ENCODE results near the gene SPOCK1.

Gene SPOCK1

GRCh38 chr5:137014731-137015130, 484.4 kb downstream of the SPOCK1 start:
- Histone ChIP-seq H3K4me1 (ENCODE audit: control insufficient read depth, insufficient read depth, low read length) (no peaks in the 10 kb centered on the region), H3K27me3 (ENCODE audit: control insufficient read depth, insufficient read depth, low read length) (no peaks in the 10 kb centered on the region), H3K9me3 (replicated peaks; ENCODE audit: low read length) (no peaks in the 10 kb centered on the region), H3K4me3 (ENCODE audit: low read length) (no peak overlapping the region), H3K36me3 (ENCODE audit: insufficient read depth, low read length) (no peaks in the 10 kb centered on the region), H3K9ac (ENCODE audit: low read depth, low read length) (no peak overlapping the region), H3K4me2 (ENCODE audit: low read length) (no peak overlapping the region)

GRCh38 chr5:137010226-137010625, 488.9 kb downstream of the SPOCK1 start:
- no peak overlapping the region for H3K4me3 ChIP-seq (ENCODE audit: low read length)
- no peaks in the 10 kb centered on the region for H3K27me3 ChIP-seq (ENCODE audit: control insufficient read depth, insufficient read depth, low read length)
- H3K4me2 ChIP-seq (ENCODE audit: low read length): no peak overlapping the region
- H3K9me3 ChIP-seq (replicated peaks; ENCODE audit: low read length): no peaks in the 10 kb centered on the region
- H3K4me1 ChIP-seq (ENCODE audit: control insufficient read depth, insufficient read depth, low read length): no peaks in the 10 kb centered on the region
- no peaks in the 10 kb centered on the region for H3K36me3 ChIP-seq (ENCODE audit: insufficient read depth, low read length)
- no peak overlapping the region for H3K9ac ChIP-seq (ENCODE audit: low read depth, low read length)

- Histone ChIP-seq H3K36me3 (ENCODE audit: insufficient read depth, low read length) (peaks cover 7% of the 10 kb centered on the region), H3K9ac (ENCODE audit: low read depth, low read length) (no peak overlapping the region), H3K4me1 (ENCODE audit: control insufficient read depth, insufficient read depth, low read length) (no peaks in the 10 kb centered on the region), H3K27me3 (ENCODE audit: control insufficient read depth, insufficient read depth, low read length) (no peaks in the 10 kb centered on the region), H3K4me3 (ENCODE audit: low read length) (no peak overlapping the region), H3K4me2 (ENCODE audit: low read length) (no peak overlapping the region), H3K9me3 (replicated peaks; ENCODE audit: low read length) (no peaks in the 10 kb centered on the region)
Measured at GRCh38 chr5:137004279-137004678, 494.8 kb downstream of the SPOCK1 start.

DNA sequence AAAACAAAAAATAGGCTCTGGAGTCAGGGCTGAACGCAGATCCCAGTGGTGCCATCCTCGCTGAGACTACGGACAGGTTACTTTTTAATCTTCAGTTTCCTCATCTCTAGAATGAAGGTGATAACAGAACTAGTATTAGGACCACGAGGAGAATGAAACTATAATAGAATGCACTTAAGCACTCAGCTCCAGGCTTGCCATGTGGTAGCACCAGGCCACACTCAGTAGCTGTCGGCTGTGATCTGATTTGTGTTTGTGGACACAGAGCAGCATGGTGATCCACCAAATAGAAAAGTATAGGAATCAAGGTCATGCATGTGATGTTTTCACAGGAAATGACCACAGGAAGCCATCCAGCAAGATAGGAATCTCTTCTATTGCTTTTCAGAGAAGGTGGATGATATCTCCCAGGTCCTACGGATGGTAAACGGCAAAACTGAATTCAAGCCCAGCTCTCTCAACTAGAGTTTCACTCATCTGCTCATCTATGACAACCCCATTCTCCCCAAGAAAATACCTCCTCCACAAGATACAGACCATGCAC, 498.0 kb downstream of the SPOCK1 start:
- H3K4me3 ChIP-seq (ENCODE audit: low read length): no peak overlapping the region
- no peaks in the 10 kb centered on the region for H3K4me1 ChIP-seq (ENCODE audit: control insufficient read depth, insufficient read depth, low read length)
- H3K27me3 ChIP-seq (ENCODE audit: control insufficient read depth, insufficient read depth, low read length): no peaks in the 10 kb centered on the region
- H3K9me3 ChIP-seq (replicated peaks; ENCODE audit: low read length): no peaks in the 10 kb centered on the region
- H3K36me3 ChIP-seq (ENCODE audit: insufficient read depth, low read length): peaks cover 7% of the 10 kb centered on the region
- H3K4me2 ChIP-seq (ENCODE audit: low read length): no peak overlapping the region
- H3K9ac ChIP-seq (ENCODE audit: low read depth, low read length): no peak overlapping the region

- peaks cover 7% of the 10 kb centered on the region for H3K36me3 ChIP-seq (ENCODE audit: insufficient read depth, low read length)
- no peaks in the 10 kb centered on the region for H3K9me3 ChIP-seq (replicated peaks; ENCODE audit: low read length)
- no peak overlapping the region for H3K4me2 ChIP-seq (ENCODE audit: low read length)
- no peaks in the 10 kb centered on the region for H3K27me3 ChIP-seq (ENCODE audit: control insufficient read depth, insufficient read depth, low read length)
- no peak overlapping the region for H3K4me3 ChIP-seq (ENCODE audit: low read length)
- no peak overlapping the region for H3K9ac ChIP-seq (ENCODE audit: low read depth, low read length)
- no peaks in the 10 kb centered on the region for H3K4me1 ChIP-seq (ENCODE audit: control insufficient read depth, insufficient read depth, low read length)
Measured at GRCh38 chr5:136999787-137000186, 499.3 kb downstream of the SPOCK1 start.

DNA sequence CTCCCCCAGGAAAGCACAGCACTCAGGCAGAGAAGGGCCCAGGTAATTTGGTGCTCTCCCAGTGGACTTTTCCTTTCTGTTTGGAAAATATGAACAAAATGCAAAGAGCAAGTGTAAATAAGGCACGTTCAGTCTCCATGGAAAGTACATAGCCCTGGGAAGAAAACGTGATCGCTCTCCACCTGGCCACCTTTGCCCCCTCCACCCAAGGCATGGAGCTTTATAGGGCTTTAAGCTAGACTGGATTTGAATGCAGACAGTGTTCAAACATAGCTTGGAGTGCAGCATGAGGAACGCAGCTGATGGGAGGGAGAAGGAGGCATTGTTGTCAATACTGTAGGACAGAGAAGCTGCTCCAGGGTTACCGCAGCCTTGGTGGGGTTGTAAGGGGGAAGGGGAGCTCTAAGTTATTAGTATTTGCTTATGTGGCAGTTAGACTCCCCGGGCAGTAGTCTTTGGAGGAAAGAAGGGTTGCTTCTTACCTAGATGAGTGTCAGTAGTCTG, 500.2 kb downstream of the SPOCK1 start:
- Histone ChIP-seq H3K27me3 (ENCODE audit: control insufficient read depth, insufficient read depth, low read length) (no peaks in the 10 kb centered on the region), H3K9ac (ENCODE audit: low read depth, low read length) (no peak overlapping the region), H3K4me1 (ENCODE audit: control insufficient read depth, insufficient read depth, low read length) (no peaks in the 10 kb centered on the region), H3K4me2 (ENCODE audit: low read length) (no peak overlapping the region), H3K36me3 (ENCODE audit: insufficient read depth, low read length) (peaks cover 7% of the 10 kb centered on the region), H3K4me3 (ENCODE audit: low read length) (no peak overlapping the region), H3K9me3 (replicated peaks; ENCODE audit: low read length) (no peaks in the 10 kb centered on the region)

DNA sequence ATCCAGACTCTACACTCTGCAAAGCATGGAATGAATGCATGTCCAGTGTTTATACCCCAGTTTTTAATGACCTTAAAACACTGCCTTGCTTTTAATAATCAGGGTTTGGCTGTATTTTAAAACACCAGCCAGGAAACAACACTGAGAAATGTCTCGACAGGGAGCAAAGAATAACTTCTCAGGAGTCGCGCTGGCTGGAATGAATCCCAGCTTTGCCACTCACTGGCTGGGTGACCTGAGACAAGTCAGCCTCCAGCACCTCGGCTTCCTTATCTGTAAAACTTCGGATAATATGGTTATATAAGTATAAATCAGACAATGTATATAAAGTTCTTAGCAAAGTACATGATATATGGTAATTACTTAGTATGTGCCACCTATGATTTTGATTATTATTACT, 505.0 kb downstream of the SPOCK1 start:
- H3K36me3 ChIP-seq (ENCODE audit: insufficient read depth, low read length): no peaks in the 10 kb centered on the region
- no peaks in the 10 kb centered on the region for H3K4me1 ChIP-seq (ENCODE audit: control insufficient read depth, insufficient read depth, low read length)
- no peaks in the 10 kb centered on the region for H3K27me3 ChIP-seq (ENCODE audit: control insufficient read depth, insufficient read depth, low read length)
- H3K9me3 ChIP-seq (replicated peaks; ENCODE audit: low read length): no peaks in the 10 kb centered on the region
- H3K4me3 ChIP-seq (ENCODE audit: low read length): no peak overlapping the region
- no peak overlapping the region for H3K4me2 ChIP-seq (ENCODE audit: low read length)
- no peak overlapping the region for H3K9ac ChIP-seq (ENCODE audit: low read depth, low read length)

- no peaks in the 10 kb centered on the region for H3K4me1 ChIP-seq (ENCODE audit: control insufficient read depth, insufficient read depth, low read length)
- no peaks in the 10 kb centered on the region for H3K27me3 ChIP-seq (ENCODE audit: control insufficient read depth, insufficient read depth, low read length)
- H3K36me3 ChIP-seq (ENCODE audit: insufficient read depth, low read length): no peaks in the 10 kb centered on the region
- H3K4me3 ChIP-seq (ENCODE audit: low read length): no peak overlapping the region
- no peak overlapping the region for H3K9ac ChIP-seq (ENCODE audit: low read depth, low read length)
- no peak overlapping the region for H3K4me2 ChIP-seq (ENCODE audit: low read length)
- H3K9me3 ChIP-seq (replicated peaks; ENCODE audit: low read length): no peaks in the 10 kb centered on the region
Measured at GRCh38 chr5:136992796-136993489, 506.2 kb downstream of the SPOCK1 start.

DNA sequence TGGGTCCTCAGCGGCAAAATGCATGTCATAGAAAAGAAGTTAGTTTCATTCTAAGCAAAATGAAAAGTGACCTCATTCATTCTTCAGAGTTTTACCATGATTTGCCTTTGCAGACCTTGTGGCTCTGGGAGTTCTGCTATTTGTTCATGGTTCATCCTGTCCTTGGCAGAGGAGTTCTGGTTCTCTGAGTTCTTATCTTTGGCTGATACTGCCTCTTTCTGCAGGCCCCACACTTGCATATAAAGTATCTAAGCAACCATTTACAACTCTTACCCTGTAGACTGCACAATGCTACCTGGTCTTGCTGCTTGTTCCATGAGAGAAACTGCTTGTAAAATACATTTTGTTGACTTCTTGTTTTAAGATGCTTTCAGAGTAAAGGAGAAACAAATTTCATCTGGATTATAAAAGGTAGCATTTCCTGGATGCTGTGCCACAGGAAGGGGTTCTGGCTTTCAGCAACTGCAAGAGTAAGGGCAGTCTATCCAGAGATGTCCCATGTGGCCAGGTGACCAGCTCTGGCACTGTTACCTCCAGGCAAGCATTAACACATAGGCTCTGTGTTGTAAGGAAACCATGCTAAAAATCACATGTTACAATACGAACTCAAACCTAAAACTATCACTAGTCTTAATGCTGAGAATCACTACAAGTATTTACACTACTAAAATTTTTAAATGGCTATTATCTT, 513.2 kb downstream of the SPOCK1 start:
- H3K9ac ChIP-seq (ENCODE audit: low read depth, low read length): no peak overlapping the region
- H3K9me3 ChIP-seq (replicated peaks; ENCODE audit: low read length): no peaks in the 10 kb centered on the region
- H3K4me3 ChIP-seq (ENCODE audit: low read length): no peak overlapping the region
- peaks cover 4% of the 10 kb centered on the region for H3K36me3 ChIP-seq (ENCODE audit: insufficient read depth, low read length)
- H3K27me3 ChIP-seq (ENCODE audit: control insufficient read depth, insufficient read depth, low read length): no peaks in the 10 kb centered on the region
- no peak overlapping the region for H3K4me2 ChIP-seq (ENCODE audit: low read length)
- H3K4me1 ChIP-seq (ENCODE audit: control insufficient read depth, insufficient read depth, low read length): no peaks in the 10 kb centered on the region

DNA sequence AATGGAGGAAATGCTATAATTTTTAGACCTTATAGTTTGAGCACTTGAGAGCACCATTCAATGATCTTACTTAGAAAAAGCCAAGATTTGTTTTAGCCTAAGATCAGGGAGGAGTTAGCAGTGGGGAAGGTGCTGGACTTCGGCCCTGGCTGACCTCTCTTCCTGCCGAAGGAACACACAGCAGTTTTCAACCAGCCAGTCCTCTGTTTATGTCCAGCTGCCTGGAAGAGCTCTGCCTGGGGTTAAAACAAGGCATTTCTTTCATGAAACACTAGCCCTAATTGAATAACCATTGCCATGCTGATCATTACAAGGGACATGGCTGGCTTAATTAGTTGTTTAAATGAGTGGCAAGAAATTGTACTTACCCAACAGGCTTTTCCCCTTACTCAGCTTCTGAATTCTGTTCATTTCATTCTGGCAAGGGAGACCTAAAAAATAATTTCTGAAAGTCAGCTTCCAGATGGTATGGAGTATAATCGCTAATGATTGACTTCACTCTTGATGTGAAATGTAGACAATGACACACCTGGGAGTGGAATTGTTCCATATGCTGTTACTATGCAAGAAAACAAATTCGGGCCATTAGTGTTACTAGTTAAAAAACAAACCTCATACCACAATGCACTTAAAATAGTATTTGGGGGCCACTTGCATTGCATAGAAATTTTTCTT, 514.2 kb downstream of the SPOCK1 start:
- Histone ChIP-seq H3K27me3 (ENCODE audit: control insufficient read depth, insufficient read depth, low read length) (no peaks in the 10 kb centered on the region), H3K4me1 (ENCODE audit: control insufficient read depth, insufficient read depth, low read length) (no peaks in the 10 kb centered on the region), H3K4me2 (ENCODE audit: low read length) (no peak overlapping the region), H3K9me3 (replicated peaks; ENCODE audit: low read length) (no peaks in the 10 kb centered on the region), H3K4me3 (ENCODE audit: low read length) (no peak overlapping the region), H3K9ac (ENCODE audit: low read depth, low read length) (no peak overlapping the region), H3K36me3 (ENCODE audit: insufficient read depth, low read length) (peaks cover 4% of the 10 kb centered on the region)

DNA sequence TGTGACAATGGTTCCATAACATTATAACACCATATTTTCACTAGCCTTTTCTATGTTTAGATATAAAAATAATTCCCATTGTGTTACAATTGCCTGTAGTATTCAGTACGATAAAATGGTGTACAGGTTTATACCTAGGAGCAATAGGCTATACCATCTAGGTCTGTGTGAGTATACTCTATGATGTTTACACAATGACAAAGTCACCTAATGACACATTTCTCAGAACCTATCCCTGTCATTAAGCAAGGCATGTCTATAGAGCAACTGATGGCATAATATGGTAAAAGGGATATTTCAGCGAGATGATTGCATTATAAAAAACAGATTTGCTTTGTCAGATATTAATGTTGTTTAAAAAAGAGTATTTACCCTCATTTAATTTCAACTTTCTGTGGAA, 517.2 kb downstream of the SPOCK1 start:
- H3K36me3 ChIP-seq (ENCODE audit: insufficient read depth, low read length): peaks cover 14% of the 10 kb centered on the region

More for the DNA sequence above, 517.2 kb downstream of the SPOCK1 start:
- Histone ChIP-seq H3K4me3 (ENCODE audit: low read length) (no peak overlapping the region), H3K4me1 (ENCODE audit: control insufficient read depth, insufficient read depth, low read length) (no peaks in the 10 kb centered on the region), H3K4me2 (ENCODE audit: low read length) (no peak overlapping the region), H3K27me3 (ENCODE audit: control insufficient read depth, insufficient read depth, low read length) (no peaks in the 10 kb centered on the region), H3K9me3 (replicated peaks; ENCODE audit: low read length) (no peaks in the 10 kb centered on the region), H3K9ac (ENCODE audit: low read depth, low read length) (no peak overlapping the region)
